Measurements from ENCODE around the gene YPEL3.

- TF ChIP-seq ZNF324 (tag by site-specific recombination; IDR thresholded peaks at IDR 0.05) (no peak), ZBTB44 (tag by site-specific recombination; IDR thresholded peaks at IDR 0.05) (no peak), CTCF (tag by site-specific recombination; IDR thresholded peaks at IDR 0.05) (no peak), KLF17 (tag by site-specific recombination; IDR thresholded peaks at IDR 0.05) (no peak), TCF7L2 (IDR thresholded peaks at IDR 0.05; ENCODE audit: borderline replicate concordance, low read depth, low read length) (no peak), ZNF174 (tag by site-specific recombination; IDR thresholded peaks at IDR 0.05) (no peak), ZNF596 (tag by site-specific recombination; IDR thresholded peaks at IDR 0.05) (no peak), ZSCAN30 (tag by site-specific recombination; IDR thresholded peaks at IDR 0.05) (no peak), INSM2 (tag by site-specific recombination; IDR thresholded peaks at IDR 0.05) (no peak)
These were observed 17.8 kb upstream of the YPEL3 start for GRCh38 chr16:30113711-30114333.

Measured in HEK293 (cell line).